GM08714 (cell line): ENCODE results near the gene TESK1.
"Not testable (repeated sequence)": the region's sequence is repeated elsewhere in the genome, so short reads cannot be mapped to it uniquely, and the experiment has no call there.

ENCODE experiments used
- H3K4me3 ChIP-seq: fragments of 200-500 bp; sonication (Bioruptor generic); 2 replicates; pipeline ENCODE4 v1.5.1; 2014; ENCODE audit warnings: mild to moderate bottlenecking, low read length, inconsistent platforms
- ZNF274 ChIP-seq: IDR thresholded peaks from 2 replicates; pipeline ENCODE4 v1.6.1; 2012; ENCODE audit warnings: mild to moderate bottlenecking, low read depth, low read length

Gene TESK1

DNA sequence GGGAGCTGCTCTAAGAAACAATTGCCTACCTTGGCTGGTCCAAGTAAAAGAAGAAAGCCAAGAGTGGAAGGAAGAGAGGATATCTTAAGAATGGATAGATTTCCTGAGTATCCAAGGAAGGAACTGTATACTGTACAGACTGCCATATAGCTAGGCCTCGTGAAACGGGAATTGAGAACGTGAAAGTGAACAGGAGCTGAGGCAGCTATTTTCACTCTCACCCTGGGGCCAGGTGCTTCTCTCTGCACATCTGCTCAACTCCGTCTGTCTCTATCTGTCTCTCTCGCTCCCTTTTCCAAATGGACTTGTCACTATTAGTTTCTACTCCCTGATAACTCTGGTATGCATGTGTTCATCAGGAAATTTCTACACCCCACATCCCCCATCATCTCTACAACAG lies 35.9 kb upstream of the TESK1 start:
- no peak overlapping the region for H3K4me3 ChIP-seq
- TF ChIP-seq ZNF274: no peak

DNA sequence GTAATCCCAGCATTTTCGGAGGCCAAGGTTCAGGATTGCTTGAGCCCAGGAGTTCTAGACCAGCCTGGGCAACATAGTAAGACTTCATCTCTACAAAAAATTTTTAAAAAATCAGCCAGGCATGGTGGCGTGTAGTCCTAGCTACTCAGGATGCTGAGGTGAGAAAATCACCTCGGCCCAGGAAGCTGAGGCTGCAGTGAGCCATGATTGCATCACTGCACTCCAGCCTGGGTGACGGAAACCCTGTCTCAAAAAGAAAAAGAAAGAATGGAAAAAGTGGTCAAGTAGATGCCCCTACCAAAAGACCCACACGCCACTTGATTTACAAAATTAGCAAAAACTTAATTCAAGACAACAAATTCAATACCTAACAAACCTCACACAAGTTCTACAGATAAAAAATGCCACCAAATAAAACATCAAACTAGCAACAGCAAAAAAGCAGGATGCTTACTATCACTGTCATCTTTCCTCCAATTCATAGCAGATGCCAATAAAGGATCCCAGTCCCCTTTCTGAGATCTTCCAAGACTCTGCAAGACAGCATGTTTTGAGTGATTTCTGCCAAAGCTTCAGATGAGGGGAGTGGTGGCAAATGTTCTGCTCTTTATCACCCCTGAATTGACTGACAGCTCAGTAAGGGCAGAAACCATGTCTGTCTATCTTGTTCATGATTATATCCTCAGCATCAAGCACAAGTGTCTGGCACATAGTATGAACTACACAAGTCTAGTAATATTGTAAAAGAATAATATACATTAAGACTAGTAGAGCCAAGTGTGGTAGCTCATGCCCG lies 34.2 kb upstream of the TESK1 start:
- no peak overlapping the region for H3K4me3 ChIP-seq
- no peak for TF ChIP-seq ZNF274

DNA sequence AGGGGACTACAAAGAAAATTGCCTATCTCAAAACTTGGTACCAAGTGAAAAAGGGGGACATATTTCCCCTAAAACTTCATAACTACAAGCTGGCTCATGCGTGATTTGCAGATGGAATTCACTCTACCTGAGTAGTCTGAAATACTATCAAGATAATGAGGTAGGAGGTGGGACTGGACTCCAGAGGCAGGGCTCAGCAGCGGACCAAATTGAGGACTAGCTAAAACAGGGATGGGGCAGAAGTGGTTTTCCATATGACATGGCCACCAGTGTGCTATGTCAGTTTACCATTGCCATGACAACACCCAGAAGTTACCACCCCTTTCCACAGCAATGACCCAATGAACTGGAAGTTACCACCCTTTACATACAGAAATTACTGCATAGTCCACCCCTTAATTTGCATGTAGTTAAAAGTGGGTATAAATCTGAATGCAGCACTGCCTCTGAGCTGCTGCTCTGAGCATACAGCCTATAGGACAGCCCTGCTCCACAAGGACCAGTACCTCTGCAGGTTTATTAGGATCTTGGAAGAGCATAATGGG lies 30.4 kb upstream of the TESK1 start:
- H3K4me3 ChIP-seq: no peak overlapping the region
- TF ChIP-seq ZNF274: no peak

DNA sequence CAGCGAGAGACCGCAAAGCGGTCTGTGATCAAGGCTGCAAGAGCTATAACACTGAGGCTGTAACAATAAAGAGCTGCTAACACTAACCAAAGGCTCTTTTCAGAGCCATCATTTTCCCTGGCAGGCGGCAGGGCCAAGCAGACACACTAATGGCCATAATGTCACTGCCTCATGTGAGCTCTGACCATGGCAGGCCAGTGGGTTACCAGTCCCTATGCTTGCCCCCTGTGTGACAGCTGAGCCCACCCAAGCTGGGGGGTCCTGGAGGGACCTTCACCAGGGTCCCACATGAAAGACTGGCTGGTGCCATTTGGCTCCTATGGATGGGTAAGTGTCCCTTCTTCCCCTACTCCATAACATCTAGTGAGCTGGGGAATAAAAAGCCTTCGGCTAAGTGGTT lies 29.6 kb upstream of the TESK1 start:
- no peak overlapping the region for H3K4me3 ChIP-seq
- no peak for TF ChIP-seq ZNF274

DNA sequence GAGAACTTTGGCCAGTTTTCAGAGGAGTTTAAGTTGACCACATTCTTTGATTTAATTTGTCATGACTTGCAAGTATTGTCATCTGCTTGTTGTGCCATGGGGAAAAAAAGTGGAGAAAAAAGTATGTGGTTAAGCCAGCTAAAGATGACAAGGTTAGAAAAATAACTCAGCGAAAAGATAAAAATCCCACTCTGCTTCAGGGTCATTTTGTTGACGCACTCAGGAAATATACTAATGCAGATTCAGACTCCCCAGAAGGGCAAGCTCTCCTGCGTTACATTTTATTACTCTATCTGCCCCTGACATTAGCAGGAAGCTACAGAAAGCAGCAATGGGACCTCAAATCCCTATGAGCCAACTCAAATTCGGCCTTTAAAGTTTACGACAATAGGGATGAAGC lies 27.6 kb upstream of the TESK1 start:
- no peak for TF ChIP-seq ZNF274
- no peak overlapping the region for H3K4me3 ChIP-seq

GRCh38 chr9:35579130-35579529 lies 25.9 kb upstream of the TESK1 start:
- TF ChIP-seq ZNF274: no peak
- no peak overlapping the region for H3K4me3 ChIP-seq

- H3K4me3 ChIP-seq: not testable (repeated sequence)
Observed at GRCh38 chr9:35579659-35580227, 25.3 kb upstream of the TESK1 start.

GRCh38 chr9:35583521-35583920 lies 21.5 kb upstream of the TESK1 start:
- H3K4me3 ChIP-seq: not testable (repeated sequence)

GRCh38 chr9:35584681-35585080 lies 20.4 kb upstream of the TESK1 start:
- not testable (repeated sequence) for H3K4me3 ChIP-seq

DNA sequence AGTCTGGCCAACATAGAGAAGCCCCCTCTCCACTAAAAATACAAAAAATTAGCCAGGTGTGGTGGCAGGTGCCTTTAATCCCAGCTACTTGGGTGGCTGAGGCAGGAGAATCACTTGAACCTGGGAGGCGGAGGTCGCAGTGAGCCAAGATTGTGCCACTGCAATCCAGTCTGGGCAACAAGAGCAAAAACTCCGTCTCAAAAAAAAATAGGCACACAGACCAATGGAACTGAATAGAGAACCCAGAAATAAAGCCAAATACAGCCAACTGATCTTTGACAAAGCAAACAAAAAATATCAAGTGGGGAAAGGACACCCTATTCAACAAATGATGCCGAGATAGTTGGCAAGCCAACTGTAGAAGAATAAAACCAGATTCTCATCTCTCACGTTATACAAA lies 16.6 kb upstream of the TESK1 start:
- not testable (repeated sequence) for H3K4me3 ChIP-seq

GRCh38 chr9:35593581-35593980 lies 11.5 kb upstream of the TESK1 start:
- no peak overlapping the region for H3K4me3 ChIP-seq
- no peak for TF ChIP-seq ZNF274

DNA sequence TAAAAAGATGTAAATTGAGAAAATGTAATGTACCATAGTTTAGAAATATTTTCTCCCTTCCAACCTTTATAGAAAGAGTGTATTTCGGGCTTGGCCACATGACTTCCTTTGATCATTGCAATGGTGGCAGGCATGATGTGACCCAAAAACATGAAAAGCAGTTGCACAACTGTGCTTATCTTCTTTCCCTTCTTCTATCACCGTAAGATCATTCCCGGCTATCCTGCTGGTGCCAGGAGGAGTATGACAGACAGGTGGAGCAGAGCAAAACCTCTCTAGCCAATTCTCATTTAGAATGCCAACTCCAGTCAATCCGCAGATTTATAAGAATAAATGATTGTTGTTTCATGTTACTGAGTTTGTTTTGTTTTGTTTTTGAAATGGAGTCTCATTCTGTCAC lies 10.6 kb upstream of the TESK1 start:
- no peak for TF ChIP-seq ZNF274
- H3K4me3 ChIP-seq: no peak overlapping the region

- not testable (repeated sequence) for H3K4me3 ChIP-seq
Observed at GRCh38 chr9:35596907-35597306, 8.2 kb upstream of the TESK1 start.

DNA sequence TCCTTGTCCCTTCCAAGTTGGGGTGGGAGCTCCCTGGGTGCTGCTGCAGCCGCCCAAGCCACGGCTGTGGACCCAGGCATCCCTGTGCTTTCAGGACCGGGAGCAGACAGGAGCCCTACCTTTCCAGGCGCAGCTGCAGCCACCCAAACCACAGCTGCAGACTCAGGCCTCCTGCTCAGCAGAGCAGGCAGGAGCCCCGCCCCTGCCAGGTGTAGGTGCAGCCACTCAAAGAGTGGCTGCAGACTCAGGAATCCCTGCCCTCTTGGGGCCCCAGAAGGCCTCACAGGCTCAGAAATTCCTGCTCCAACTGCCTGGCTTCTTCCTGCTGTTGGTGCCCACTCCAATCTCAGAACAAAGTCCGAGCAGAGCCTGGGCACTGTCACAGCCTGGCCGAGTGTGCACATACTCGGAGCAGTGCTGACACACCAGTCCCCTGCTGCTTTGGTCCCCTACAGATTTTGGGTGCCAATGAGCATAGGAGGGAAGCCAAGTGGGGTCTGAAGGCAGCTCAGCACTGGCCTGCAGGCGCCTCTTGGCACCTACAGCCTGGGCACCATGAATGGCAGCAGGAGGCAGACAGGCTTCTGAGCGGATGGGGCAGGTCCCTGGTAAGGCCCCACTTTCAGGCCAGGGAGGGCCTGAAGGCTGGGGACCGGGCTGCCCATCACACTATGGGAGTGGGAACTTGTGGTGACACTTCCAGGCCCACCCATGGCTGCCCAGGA lies 6.0 kb upstream of the TESK1 start:
- no peak overlapping the region for H3K4me3 ChIP-seq
- TF ChIP-seq ZNF274: no peak

- no peak overlapping the region for H3K4me3 ChIP-seq
- TF ChIP-seq ZNF274: no peak
Observed at GRCh38 chr9:35599763-35600604, 5.1 kb upstream of the TESK1 start.
